ENCODE measurements around the gene KIF23.

The KIF23 gene

GRCh38 chr15:69497667-69498066 lies 83.5 kb downstream of the KIF23 start:
- no peak for DNase-seq

All from NCI-H187 treated with DMSO at 0.1 percent for 48 hours (cell line).